Endothelial cell (in vitro differentiated cells): Measurements from ENCODE around the gene IGFN1. TPM values are rescaled to one million over a fixed set of nuclear protein-coding genes. Genes with fewer than 3 reads are reported as not detected.
"Not testable (repeated sequence)": the region's sequence is repeated elsewhere in the genome, so short reads cannot be mapped to it uniquely, and the experiment has no call there.

Source experiments
- DNase-seq: peaks from one replicate; pipeline ENCODE4 v3.0.0; 2021; ENCODE audit warnings: low spot score
- H3K27ac Mint-ChIP-seq: one replicate; pipeline ENCODE4 v1.8.0; 2021; ENCODE audit warnings: mixed read lengths, inconsistent platforms; ENCODE audit not compliant: unreplicated experiment
- H3K27me3 Mint-ChIP-seq: one replicate; pipeline ENCODE4 v1.8.0; 2021; ENCODE audit warnings: mild to moderate bottlenecking, moderate library complexity, mixed read lengths, inconsistent platforms; ENCODE audit not compliant: unreplicated experiment
- H3K36me3 Mint-ChIP-seq: one replicate; pipeline ENCODE4 v1.8.0; 2021; ENCODE audit warnings: mild to moderate bottlenecking, low read depth, mixed read lengths, inconsistent platforms; ENCODE audit not compliant: unreplicated experiment
- H3K4me1 Mint-ChIP-seq: one replicate; pipeline ENCODE4 v1.8.0; 2021; ENCODE audit warnings: mild to moderate bottlenecking, mixed read lengths, inconsistent platforms; ENCODE audit not compliant: unreplicated experiment
- H3K4me3 Mint-ChIP-seq: one replicate; pipeline ENCODE4 v1.8.0; 2021; ENCODE audit warnings: mild to moderate bottlenecking, mixed read lengths, inconsistent platforms; ENCODE audit not compliant: unreplicated experiment
- H3K9me3 Mint-ChIP-seq: one replicate; pipeline ENCODE4 v1.8.0; 2021; ENCODE audit warnings: mixed read lengths, inconsistent platforms; ENCODE audit not compliant: unreplicated experiment
- CTCF ChIP-seq: fragments of 200-600 bp; sonication (generic); IDR thresholded peaks from one replicate; pipeline ENCODE4 v1.5.0; 2021; ENCODE audit warnings: antibody characterized with exemption; ENCODE audit not compliant: unreplicated experiment
- total RNA-seq: library from RNA; stranded (reverse); fragmentation: NEBNext Ultra II Directional; extraction: Animal tissue kit (Norgen Biotek cat#: 25700); gene quantifications from one replicate; pipeline ENCODE4 v1.2.1, GENCODE V29; 2021; ENCODE audit not compliant: unreplicated experiment

IGFN1 gene
- total RNA-seq, 1 donor from 2014 or later, result not detected

- Mint-ChIP-seq H3K4me3 (no peak overlapping the region), H3K9me3 (no peaks in the 10 kb centered on the region)
Observed at GRCh38 chr1:201254625-201255478, 64.2 kb downstream of the IGFN1 start.

GRCh38 chr1:201255479-201256362 is 65.1 kb downstream of the IGFN1 start:
- Mint-ChIP-seq H3K27me3 (peaks cover 3% of the 10 kb centered on the region), H3K4me1 (peaks cover 2% of the 10 kb centered on the region), H3K36me3 (peaks cover 4% of the 10 kb centered on the region), H3K9me3 (no peaks in the 10 kb centered on the region), H3K4me3 (no peak overlapping the region), H3K27ac (no peak overlapping the region)
- no peak for DNase-seq
- no peak for TF ChIP-seq CTCF

More at GRCh38 chr1:201254625-201255478, 64.2 kb downstream of the IGFN1 start:
- DNase-seq, result peak; percentile 98
- Mint-ChIP-seq H3K4me1 (peaks cover 2% of the 10 kb centered on the region), H3K27me3 (peaks cover 3% of the 10 kb centered on the region), H3K27ac (no peak overlapping the region), H3K36me3 (no peaks in the 10 kb centered on the region)
- TF ChIP-seq CTCF, result peak; percentile 98

GRCh38 chr1:201258132-201258531 is 67.5 kb downstream of the IGFN1 start:
- not testable (repeated sequence) for H3K4me1 Mint-ChIP-seq, DNase-seq, H3K36me3 Mint-ChIP-seq, H3K27ac Mint-ChIP-seq, H3K27me3 Mint-ChIP-seq, H3K9me3 Mint-ChIP-seq, H3K4me3 Mint-ChIP-seq

- Mint-ChIP-seq H3K4me1 (peaks cover 2% of the 10 kb centered on the region), H3K4me3 (no peak overlapping the region), H3K9me3 (no peaks in the 10 kb centered on the region), H3K27ac (no peak overlapping the region), H3K27me3 (peaks cover 2% of the 10 kb centered on the region), H3K36me3 (peaks cover 4% of the 10 kb centered on the region)
- no peak for DNase-seq
- TF ChIP-seq CTCF, result no peak
Observed at GRCh38 chr1:201258763-201259230, 68.2 kb downstream of the IGFN1 start.

GRCh38 chr1:201259476-201260235 is 69.0 kb downstream of the IGFN1 start:
- Mint-ChIP-seq H3K27me3 (peaks cover 2% of the 10 kb centered on the region), H3K9me3 (no peaks in the 10 kb centered on the region), H3K27ac (no peak overlapping the region), H3K36me3 (peaks cover 4% of the 10 kb centered on the region), H3K4me1 (peaks cover 2% of the 10 kb centered on the region), H3K4me3 (no peak overlapping the region)
- TF ChIP-seq CTCF, result no peak
- DNase-seq, result no peak
